Hematopoietic multipotent progenitor cell (in vitro differentiated cells): ENCODE results near the gene ID1. TPM values are rescaled to one million over a fixed set of nuclear protein-coding genes. Genes with fewer than 3 reads are reported as not detected.
"Not testable (repeated sequence)": the region's sequence is repeated elsewhere in the genome, so short reads cannot be mapped to it uniquely, and the experiment has no call there.

Experiments
- DNase-seq, 3 donors: peaks; one replicate each; pipeline ENCODE4 v3.0.0-alpha.2; 2011 to 2015; ENCODE audit warnings: low read depth in 2 of 3, low spot score in 2 of 3
- small RNA-seq: library from RNA; depleted of rRNA; stranded (forward); fragments of <200 nt; gene quantifications from one replicate; pipeline ENCODE3, GENCODE V24; 2012
- total RNA-seq: library from RNA; depleted of rRNA; stranded (reverse); fragments of >200 nt; gene quantifications from one replicate; pipeline ENCODE4 v1.2.3, GENCODE V29; 2012

The ID1 gene
- total RNA-seq, 1 donor, result 1,163 TPM

DNA sequence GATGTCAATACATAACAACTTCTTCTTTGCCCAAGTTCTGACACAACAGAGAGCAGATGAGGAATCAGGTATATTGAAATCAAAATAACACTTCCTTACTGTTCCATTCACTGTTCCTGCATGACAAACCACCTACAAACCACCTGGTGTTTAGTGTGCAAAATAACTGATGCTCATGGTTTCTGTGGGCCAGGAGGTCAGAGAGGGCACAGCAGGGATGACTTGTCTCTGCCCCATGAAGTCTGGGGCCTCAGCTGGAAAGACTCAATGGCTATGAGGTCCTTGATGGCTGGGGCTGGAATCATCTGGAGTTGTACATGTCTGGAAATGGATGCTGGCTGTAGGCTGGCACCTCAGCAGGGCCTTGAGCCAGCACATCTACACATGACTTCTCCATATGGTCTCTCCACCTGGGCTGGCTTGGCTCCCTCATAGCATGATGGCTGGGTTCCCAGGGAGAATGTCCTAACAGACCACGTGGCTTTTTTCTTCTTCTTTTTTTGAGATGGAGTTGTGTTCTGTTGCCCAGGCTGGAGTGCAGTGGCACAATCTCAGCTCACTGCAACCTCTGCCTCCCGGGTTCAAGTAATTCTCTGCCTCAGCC, 25.2 kb downstream of the ID1 start:
- no peak for DNase-seq

DNA sequence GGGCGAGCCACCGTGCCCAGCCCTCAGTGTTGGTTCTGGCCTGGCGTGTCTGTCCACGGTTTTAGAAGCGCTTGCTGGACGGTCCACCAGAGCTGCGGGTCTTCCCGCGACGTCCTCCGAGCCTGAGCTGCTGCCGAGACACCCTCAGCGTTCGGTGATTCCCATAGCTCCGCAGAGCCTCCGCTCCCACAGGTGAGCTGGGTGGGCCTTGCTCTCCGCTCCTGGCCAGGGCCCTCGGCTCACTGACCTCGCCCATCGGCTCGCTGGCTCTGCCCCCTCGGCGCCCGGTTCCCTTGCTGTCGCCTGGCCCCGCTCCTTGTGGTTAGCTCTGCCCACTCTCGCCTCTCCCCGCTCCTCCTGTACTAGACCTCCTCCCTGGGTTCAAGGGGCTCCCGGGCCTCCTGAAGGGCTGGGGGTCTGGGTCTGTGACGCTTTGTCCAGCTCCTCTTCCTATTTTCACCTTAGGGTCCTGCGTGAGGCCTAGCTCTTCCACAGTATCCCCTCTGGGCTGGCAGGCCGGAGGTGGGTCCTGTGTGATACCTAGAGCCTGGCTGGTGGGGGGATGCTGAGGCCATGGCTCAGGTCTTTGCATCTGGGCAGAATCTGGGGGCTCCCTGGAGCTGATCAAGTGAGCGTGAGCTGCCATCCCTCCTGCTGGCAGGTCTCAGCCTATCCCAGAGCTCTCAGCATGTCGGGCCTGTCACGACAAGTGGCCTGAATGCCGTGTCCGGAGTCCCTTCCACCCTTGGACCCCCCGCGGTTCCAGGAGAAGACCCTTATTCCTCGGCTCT, 27.7 kb downstream of the ID1 start:
- no peak for DNase-seq

DNA sequence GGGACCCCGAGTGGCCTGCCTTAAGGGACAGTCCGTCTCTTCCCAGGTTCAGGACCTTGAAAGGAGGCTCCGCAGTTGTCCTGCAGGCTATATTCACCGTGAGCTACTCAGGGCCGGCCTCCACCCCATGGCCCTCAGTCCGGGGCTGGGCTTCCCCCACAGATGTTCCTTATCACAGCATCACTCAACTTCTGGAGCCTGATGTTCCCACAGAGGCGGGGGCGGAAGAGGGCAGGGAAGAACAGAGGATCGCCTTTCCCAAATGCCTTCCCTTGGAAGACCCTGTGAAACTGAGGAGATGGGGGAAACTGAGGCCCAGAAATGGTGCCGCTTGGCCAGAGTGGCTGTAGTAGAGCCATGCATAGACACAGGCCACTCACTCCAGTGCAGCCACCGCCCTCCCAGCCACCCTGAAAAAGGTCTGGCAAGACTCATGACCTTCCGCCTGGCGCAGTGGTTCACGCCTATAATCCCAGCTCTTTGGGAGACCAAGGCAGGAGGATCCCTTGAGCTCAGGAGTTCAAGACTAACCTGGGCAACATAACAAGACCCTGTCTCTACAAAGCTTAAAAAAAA, 28.3 kb downstream of the ID1 start:
- DNase-seq, result no peak

DNA sequence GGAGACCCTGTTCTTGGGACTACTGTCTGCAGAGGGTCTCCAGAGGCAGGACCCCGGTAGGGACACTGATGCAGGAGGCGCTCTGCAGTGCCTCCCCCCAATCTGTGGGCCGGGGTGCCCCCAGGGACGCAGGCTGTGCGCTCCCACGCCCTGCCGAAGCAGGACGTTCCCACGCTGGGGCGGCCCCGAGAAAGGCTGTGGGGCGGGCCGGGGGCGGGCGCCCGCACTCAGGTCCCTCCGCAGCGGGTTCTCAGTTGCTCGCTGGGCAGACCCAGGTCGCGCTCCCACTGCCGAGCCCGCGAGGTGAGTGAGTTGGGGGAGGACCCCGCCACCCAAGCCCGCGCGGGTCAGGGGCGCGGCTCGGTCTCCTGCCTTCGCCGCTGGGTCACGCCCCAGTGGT, 32.6 kb downstream of the ID1 start, which contains the start of gene COX4I2:
COX4I2 (plus strand) TSS at position 253 of the 400 bp plus-strand sequence. CDS start 1,106 bp downstream, outside the sequence.
- no peak for DNase-seq

DNA sequence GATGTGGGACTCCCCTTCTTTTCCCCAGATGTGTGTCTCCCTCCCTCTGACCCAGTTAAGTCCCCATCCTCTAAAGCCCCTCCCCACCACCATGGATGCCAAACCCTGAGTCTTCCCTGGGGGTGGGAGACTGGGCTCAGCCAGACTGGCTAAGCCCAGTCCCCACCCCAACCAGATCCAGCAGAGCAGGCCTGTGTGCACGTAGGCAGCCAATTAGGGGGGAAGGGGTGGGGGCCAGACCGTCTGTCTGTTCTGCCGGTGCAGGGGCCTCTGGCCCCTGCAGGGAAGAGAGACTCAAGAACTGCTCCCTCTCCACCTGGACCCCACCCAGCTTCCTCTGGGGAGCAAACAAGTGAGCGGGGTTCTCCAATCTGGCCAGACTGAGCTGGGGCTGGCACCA, 33.2 kb downstream of the ID1 start:
- no peak for DNase-seq

DNA sequence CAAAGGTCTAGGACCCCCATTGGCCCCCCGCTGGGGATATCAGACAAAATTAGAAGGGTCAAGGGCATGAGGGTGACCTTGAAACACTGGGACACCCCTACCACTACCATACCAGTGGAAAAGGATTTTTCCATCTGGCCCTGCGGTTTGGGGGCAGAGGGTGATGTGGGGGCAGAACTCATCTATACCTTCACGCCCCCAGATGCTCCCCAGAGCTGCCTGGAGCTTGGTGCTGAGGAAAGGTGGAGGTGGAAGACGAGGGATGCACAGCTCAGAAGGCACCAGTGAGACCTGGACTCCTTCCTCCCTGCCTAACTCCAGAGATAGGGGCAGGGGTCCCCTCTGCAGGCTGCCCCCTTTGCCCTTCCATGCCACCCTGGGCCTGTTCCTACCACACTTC, 33.7 kb downstream of the ID1 start:
- no peak for DNase-seq

DNA sequence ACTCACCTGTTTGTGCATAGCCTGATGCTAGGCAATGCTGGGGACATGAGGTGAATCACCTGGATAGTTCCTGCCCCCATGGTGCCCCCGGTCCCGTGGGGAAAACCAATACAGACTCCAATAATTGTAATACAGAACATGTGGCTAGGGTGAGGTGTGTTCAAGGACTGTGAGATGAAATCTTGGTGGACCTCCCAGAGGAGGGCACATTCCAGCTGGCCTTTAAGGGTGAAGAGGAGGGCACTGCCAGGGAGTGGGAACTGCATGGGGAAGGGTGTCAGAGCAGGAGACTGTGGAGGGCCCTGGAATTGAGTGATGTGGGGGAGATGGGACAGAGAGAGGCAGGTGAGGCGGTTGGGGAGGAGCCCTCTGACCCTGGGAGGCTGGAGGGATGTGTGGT, 35.2 kb downstream of the ID1 start:
- no peak for DNase-seq

DNA sequence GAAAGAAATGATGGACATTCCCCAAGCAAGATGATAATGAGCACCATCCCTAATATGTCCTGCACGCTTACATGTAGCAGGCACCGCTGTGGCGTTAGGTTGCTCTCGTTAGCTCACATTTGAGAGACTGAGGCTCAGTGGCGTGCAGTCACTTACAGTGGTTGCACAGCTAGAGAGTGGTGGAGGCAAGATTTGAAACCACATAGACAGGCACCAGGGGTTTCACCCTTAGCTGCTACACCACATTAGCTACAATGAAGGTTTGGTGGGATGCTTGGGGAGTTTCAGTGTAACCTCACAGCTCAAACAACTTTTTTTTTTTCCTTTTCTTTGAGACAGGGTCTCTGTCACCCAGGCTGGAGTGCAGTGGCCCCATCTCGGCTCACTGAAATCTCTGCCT, 36.3 kb downstream of the ID1 start:
- DNase-seq, result no peak

DNA sequence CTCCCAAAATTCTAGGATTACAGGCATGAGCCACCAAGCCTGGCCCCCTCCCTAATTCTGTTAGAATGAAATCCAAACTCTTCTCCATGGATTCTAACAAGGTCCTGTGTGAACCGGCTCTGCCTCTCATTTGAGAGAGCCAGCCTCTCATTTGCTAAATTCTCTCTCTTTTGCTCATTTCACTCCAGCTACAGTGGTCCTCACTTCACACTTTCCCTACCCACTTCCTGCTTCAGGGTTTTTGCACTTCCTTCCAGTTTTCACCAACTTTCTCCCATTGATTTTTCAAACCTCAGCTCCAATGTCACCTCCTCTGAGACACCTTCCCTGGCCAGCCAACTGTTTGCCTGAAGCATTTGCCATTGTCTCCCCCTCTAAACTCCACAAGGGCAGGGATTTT, 37.7 kb downstream of the ID1 start:
- no peak for DNase-seq

DNA sequence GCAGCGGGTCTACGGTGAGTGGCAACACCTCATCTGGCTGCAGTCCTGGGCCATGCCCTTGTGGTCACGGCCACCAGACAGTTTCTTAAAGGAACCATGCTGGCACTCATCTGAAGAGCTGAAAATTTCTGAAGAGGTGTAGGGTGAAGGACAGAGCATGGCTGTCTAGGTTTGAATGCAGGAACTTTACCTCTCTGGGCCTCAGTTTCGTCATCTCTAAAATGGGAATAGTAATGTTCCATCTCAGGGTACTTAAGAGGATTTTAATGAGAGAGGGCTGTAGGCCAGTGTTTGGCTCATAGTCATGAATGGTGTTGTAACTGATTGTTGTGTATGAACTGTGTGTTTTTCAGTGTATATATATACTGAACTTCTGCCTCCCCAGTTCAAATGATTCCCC, 38.4 kb downstream of the ID1 start:
- DNase-seq, result no peak

DNA sequence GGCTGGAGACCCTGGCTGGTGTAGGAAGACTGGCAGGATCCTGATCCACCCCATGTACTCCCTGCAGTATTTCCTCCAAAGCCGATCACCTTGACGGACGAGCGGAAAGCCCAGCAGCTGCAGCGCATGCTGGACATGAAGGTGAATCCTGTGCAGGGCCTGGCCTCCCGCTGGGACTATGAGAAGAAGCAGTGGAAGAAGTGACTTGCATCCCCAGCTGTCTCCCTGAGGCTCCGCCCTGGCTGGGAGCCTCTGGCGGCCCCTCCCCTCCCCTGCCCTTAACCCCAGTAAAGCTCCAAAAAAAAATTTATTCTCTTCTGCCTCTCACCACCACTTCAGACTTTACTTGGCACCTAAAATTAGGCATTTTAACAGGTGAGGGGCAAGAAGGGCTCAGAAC, 39.6 kb downstream of the ID1 start:
- DNase-seq, result no peak

DNA sequence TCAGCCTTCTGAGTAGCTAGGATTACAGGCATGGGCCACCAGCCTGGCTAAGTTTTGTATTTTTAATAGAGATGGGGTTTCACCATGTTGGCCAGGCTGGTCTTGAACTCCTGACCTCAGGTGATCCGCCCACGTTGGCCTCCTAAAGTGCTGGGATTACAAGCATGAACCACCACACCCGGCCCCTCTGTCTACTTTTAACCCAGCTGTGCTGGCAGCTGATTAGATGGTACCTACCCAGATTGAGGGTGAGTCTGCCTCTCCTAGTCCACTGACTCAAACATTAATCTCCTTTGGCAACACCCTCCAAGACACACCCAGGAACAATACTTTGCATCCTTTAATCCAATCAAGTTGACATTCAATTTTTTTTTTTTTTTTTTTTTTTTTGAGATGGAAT, 43.0 kb downstream of the ID1 start:
- not testable (repeated sequence) for DNase-seq

DNA sequence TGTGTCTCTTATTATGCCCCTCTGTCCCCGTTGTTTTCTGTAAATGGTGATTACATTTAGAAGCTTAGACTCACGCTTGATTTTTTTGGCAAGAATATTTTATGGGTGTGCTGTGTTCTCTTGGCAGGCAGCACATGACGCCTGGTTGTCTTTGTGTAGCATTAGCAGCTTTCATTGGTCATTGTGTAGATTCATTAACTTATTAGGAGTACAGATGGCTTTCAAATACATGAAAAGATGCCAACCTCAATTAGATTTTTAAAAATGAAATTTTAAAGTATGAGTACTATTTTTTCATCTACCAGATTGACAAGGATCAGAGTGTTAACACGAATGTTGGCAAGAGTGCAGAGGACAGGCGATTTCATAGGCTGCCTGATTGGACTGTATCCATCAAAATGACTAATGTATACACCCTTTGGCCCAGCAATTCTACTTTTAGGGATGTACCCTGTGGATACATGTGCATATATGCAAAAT, 47.9 kb downstream of the ID1 start:
- DNase-seq, result no peak

DNA sequence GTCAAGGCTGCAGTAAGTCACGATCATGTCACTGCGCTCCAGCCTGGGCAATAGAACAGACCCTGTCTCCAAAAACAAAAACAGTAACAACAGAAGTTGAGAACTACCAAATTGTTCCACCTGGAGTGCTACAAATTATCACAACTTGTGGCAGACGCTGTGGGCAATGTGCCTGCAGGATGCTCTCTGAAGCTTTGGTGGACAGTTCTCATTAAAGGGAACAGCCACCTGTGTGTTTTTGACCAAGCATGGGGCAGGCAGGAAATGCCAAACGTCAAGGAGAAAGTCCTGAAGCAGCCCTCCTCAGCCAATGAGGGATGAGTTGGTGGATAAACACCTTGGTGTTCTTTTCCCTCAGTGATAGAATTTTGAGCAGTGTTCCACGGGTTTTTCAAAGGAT, 48.5 kb downstream of the ID1 start:
- no peak for DNase-seq

DNA sequence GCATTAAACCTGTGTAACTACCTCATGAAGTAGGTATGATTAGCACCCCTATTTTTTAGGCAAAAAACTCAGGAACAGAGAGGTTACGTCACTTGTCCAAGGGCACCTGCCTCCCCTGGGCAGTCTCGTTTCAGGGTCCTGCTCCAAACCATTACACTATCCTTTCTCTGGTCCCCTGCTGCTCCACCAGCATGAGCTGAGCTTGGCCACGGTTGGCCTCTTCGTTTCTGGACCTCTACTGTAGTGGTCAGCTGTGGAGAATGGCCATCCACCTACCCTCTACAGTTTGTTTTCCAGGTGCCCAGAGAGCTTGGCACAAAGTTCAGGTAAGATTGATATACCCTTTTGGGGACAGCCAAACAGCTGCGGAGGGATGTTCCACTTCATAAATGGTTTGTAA, 49.4 kb downstream of the ID1 start:
- DNase-seq, result no peak

Small RNA genes within 50 kb of the gene (small RNA-seq; reads per million reads assigned to genes)
- not detected for gene MIR3193

Other genes with a start within 250 kb of the ID1 start
- gene DEFB118, start 236.7 kb upstream of the ID1 start, total RNA-seq, result not detected
- not detected for gene DEFB119, start 214.7 kb upstream of the ID1 start, total RNA-seq
- gene DEFB121, start 199.1 kb upstream of the ID1 start, total RNA-seq, result not detected
- gene DEFB123, start 164.7 kb upstream of the ID1 start, total RNA-seq, result not detected
- not detected for gene DEFB124, start 130.2 kb upstream of the ID1 start, total RNA-seq
- 0.27 TPM for gene REM1, start 130.0 kb upstream of the ID1 start, total RNA-seq
- gene HM13, start 90.8 kb upstream of the ID1 start, total RNA-seq, result 82.7 TPM
- gene COX4I2, start 32.6 kb downstream of the ID1 start, total RNA-seq, result not detected
- 48.7 TPM for gene BCL2L1, start 117.6 kb downstream of the ID1 start, total RNA-seq
- 5.1 TPM for gene TPX2, start 134.0 kb downstream of the ID1 start, total RNA-seq
- gene MYLK2, start 214.1 kb downstream of the ID1 start, total RNA-seq, result under 0.01 TPM
- not detected for gene FOXS1, start 240.3 kb downstream of the ID1 start, total RNA-seq